Vagina (tissue), 2 donors: ENCODE measurements around the gene MAP2K3.
"Not testable (repeated sequence)": the region's sequence is repeated elsewhere in the genome, so short reads cannot be mapped to it uniquely, and the experiment has no call there.

ENCODE experiments used
- CTCF ChIP-seq, 3 experiments: fragments of 450-650 bp in 2 of 3; fragments of 200-600 bp in 1 of 3; sonication (generic) in 1 of 3; IDR thresholded peaks; one replicate each; pipeline ENCODE4 v1.5.1; 2017 to 2019; ENCODE audit warnings: antibody characterized with exemption in 3 of 3, mild to moderate bottlenecking in 2 of 3, moderate library complexity in 2 of 3
- POLR2A ChIP-seq, 2 donors: fragments of 450-650 bp; IDR thresholded peaks; one replicate each; pipeline ENCODE4 v1.6.1; 2017; ENCODE audit warnings: antibody characterized with exemption in 2 of 2, mild to moderate bottlenecking in 2 of 2, moderate library complexity in 2 of 2

- TF ChIP-seq POLR2A, CTCF (IDR thresholded peaks at IDR 0.05): not testable (repeated sequence)
These were observed 30.9 kb downstream of the MAP2K3 start for GRCh38 chr17:21315246-21316000.
